SU-DHL-6 (cell line): Measurements from ENCODE around the gene UNC13B.

Source experiments
- H2AFZ ChIP-seq: fragments of 200-600 bp; sonication (generic); 2 replicates; pipeline ENCODE4 v1.6.1; 2014; ENCODE audit warnings: low read depth, mild to moderate bottlenecking, moderate library complexity, mixed read lengths, antibody characterized with exemption, low read length; ENCODE audit not compliant: severe bottlenecking
- H3F3A ChIP-seq: fragments of 200-600 bp; shearing (Covaris generic); 2 replicates; pipeline ENCODE4 v1.6.0; 2016; ENCODE audit warnings: antibody characterized with exemption, mild to moderate bottlenecking; ENCODE audit not compliant: insufficient read depth
- H3K27ac ChIP-seq: fragments of 200-600 bp; sonication (generic); 2 replicates; pipeline ENCODE4 v1.5.1; 2016; ENCODE audit warnings: low read depth, mild to moderate bottlenecking, low read length, moderate library complexity, mixed read lengths
- H3K27me3 ChIP-seq: fragments of 200-600 bp; sonication (generic), shearing (Covaris generic); 2 replicates; pipeline ENCODE4 v1.6.0; 2014; ENCODE audit warnings: mild to moderate bottlenecking, low read length
- H3K36me3 ChIP-seq: fragments of 200-600 bp; sonication (generic); 2 replicates; pipeline ENCODE4 v1.6.1; 2014; ENCODE audit warnings: mild to moderate bottlenecking, low read length, mixed read lengths
- H3K4me2 ChIP-seq: fragments of 300-600, 200-600 bp; shearing (Covaris generic), sonication (generic); 2 replicates; pipeline ENCODE4 v1.6.0; 2014; ENCODE audit warnings: low read length, low read depth, mild to moderate bottlenecking; ENCODE audit not compliant: poor library complexity, severe bottlenecking
- H3K4me3 ChIP-seq: fragments of 200-600 bp; sonication (generic); 2 replicates; pipeline ENCODE4 v1.5.1; 2014; ENCODE audit warnings: antibody characterized with exemption, low read length, mild to moderate bottlenecking, mixed read lengths; ENCODE audit not compliant: insufficient read depth, poor library complexity, severe bottlenecking
- H3K79me2 ChIP-seq: fragments of 200-600 bp; sonication (generic); 2 replicates; pipeline ENCODE4 v1.6.1; 2014; ENCODE audit warnings: mild to moderate bottlenecking, low read length, moderate library complexity; ENCODE audit not compliant: insufficient read depth
- H3K9ac ChIP-seq: fragments of 200-600 bp; sonication (generic); 2 replicates; pipeline ENCODE4 v1.7.0; 2014; ENCODE audit warnings: mild to moderate bottlenecking, low read length
- H3K9me2 ChIP-seq: fragments of 200-600 bp; sonication (generic); replicated peaks from 2 replicates; pipeline ENCODE4 v1.6.1; 2014; ENCODE audit warnings: low read length; ENCODE audit not compliant: insufficient read depth
- H3K9me3 ChIP-seq: fragments of 200-600 bp; sonication (generic); 2 replicates; pipeline ENCODE4 v1.6.1; 2014; ENCODE audit warnings: low read length, mixed read lengths; ENCODE audit not compliant: insufficient read depth
- H4K20me1 ChIP-seq: fragments of 200-600 bp; sonication (generic); 2 replicates; pipeline ENCODE4 v1.6.1; 2014; ENCODE audit warnings: low read depth, mild to moderate bottlenecking, antibody characterized with exemption, low read length, moderate library complexity, mixed read lengths
- EZH2phosphoT487 ChIP-seq: fragments of 200-600 bp; sonication (generic), shearing (Covaris generic); conservative IDR thresholded peaks from 2 replicates; pipeline ENCODE4 v1.6.1; 2018; ENCODE audit warnings: mild to moderate bottlenecking, antibody characterized with exemption, low read length, moderate library complexity, mixed read lengths
- TF ChIP-seq, protein P1 (sequence below): fragments of 200-600 bp; sonication (generic); IDR thresholded peaks from one replicate; pipeline ENCODE4 v1.5.1; 2017; ENCODE audit warnings: antibody characterized with exemption, mild to moderate bottlenecking, low read length, moderate library complexity; ENCODE audit not compliant: insufficient read depth, poor library complexity, severe bottlenecking

The UNC13B gene

DNA sequence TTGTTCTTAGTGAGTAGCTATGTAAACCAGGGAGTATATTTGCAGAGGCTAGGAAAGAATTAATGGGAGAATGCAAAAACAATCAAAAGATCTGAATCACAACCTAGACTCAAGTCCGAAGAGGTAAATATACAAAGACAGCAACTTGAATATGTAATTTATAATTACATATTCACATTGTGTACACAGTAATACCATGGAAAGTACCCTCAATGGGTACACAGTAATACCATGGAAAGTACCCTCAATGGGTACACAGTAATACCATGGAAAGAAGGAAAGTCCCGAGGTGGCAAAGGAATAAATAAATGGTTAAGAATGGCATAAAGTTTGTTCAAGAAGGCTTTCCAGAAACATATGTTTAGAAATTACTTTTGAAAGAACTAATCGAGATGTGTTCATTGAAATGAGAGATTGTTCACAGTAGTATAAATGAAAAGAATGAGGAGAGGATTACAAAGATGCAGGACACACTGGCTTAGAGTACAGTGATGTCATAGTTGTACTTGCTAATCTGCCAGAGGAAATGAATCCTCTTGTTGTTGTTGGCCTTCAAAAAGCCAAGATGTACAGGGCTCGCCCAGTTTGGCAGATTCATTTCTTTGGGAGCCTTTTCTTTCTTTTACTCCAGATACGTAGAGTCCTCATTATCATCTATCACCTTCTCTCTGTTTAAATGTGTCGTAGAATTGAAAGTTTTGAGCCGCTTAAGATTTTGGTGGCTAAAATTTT lies 116.0 kb downstream of the UNC13B start:
- H3K4me2 ChIP-seq, result no peak overlapping the region
- H3K9me2 ChIP-seq, result no peaks in the 10 kb centered on the region
- H3F3A ChIP-seq, result no peaks in the 10 kb centered on the region
- no peaks in the 10 kb centered on the region for H3K79me2 ChIP-seq
- H3K4me3 ChIP-seq, result no peak overlapping the region
- no peaks in the 10 kb centered on the region for H3K9me3 ChIP-seq
- H3K9ac ChIP-seq, result no peak overlapping the region
- H3K27ac ChIP-seq, result no peak overlapping the region
- H2AFZ ChIP-seq, result no peak overlapping the region
- no peaks in the 10 kb centered on the region for H4K20me1 ChIP-seq
- TF ChIP-seq EZH2phosphoT487, result no peak
- TF ChIP-seq, protein P1, sequence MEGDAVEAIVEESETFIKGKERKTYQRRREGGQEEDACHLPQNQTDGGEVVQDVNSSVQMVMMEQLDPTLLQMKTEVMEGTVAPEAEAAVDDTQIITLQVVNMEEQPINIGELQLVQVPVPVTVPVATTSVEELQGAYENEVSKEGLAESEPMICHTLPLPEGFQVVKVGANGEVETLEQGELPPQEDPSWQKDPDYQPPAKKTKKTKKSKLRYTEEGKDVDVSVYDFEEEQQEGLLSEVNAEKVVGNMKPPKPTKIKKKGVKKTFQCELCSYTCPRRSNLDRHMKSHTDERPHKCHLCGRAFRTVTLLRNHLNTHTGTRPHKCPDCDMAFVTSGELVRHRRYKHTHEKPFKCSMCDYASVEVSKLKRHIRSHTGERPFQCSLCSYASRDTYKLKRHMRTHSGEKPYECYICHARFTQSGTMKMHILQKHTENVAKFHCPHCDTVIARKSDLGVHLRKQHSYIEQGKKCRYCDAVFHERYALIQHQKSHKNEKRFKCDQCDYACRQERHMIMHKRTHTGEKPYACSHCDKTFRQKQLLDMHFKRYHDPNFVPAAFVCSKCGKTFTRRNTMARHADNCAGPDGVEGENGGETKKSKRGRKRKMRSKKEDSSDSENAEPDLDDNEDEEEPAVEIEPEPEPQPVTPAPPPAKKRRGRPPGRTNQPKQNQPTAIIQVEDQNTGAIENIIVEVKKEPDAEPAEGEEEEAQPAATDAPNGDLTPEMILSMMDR, result no peak
- H3K36me3 ChIP-seq, result no peaks in the 10 kb centered on the region
- H3K27me3 ChIP-seq, result no peaks in the 10 kb centered on the region

DNA sequence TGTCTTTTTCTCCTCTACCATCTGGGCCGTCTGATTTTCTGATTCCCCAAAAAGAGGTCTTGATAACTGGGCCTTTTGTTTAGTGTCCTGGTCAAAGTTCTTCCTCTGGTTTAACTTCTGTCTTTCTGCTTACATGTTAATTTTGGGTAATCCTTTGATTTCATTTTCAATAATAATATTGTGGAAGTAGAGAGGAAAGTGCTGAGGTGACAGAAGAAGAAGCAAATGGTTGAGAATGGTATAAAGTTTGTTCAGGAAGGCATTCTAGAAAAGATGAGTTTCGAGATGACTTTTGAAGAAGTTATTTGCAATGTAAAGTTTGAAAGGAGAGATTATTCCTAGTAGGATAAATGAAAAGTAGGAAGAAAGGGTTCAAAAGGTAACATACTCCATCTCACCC lies 118.1 kb downstream of the UNC13B start:
- H3K27me3 ChIP-seq, result no peaks in the 10 kb centered on the region
- no peak overlapping the region for H2AFZ ChIP-seq
- H3K9me3 ChIP-seq, result no peaks in the 10 kb centered on the region

DNA sequence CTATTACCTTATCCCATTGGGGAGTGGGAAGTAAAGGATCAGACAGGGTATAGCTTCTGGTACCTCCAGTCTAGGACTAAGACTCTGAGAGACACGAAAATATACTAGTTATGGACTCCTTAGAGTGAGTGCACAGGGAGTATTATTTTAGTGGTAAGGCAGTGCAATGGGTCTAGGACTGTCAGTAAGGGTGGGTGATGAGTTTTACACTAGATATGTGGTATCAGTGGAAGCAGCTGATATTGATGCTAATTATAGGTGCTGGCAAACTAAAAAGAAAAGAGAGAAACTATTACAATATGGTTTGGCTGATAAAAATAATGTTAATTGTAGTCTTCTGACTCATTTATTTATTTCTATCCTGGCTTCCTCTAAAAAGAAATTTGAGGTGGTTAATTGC lies 118.6 kb downstream of the UNC13B start:
- Histone ChIP-seq H4K20me1 (no peaks in the 10 kb centered on the region), H3K4me3 (no peak overlapping the region), H3K9me3 (no peaks in the 10 kb centered on the region), H3K9me2 (no peaks in the 10 kb centered on the region), H3K27me3 (no peaks in the 10 kb centered on the region), H3K4me2 (no peak overlapping the region), H3K36me3 (no peaks in the 10 kb centered on the region), H3K9ac (no peak overlapping the region), H3K79me2 (no peaks in the 10 kb centered on the region), H3F3A (no peaks in the 10 kb centered on the region), H2AFZ (no peak overlapping the region), H3K27ac (no peak overlapping the region)
- TF ChIP-seq, protein P1, result no peak
- TF ChIP-seq EZH2phosphoT487, result no peak

More for the DNA sequence above, 118.1 kb downstream of the UNC13B start:
- Histone ChIP-seq H3K4me3 (no peak overlapping the region), H3K36me3 (no peaks in the 10 kb centered on the region), H3K27ac (no peak overlapping the region), H4K20me1 (no peaks in the 10 kb centered on the region), H3F3A (no peaks in the 10 kb centered on the region), H3K79me2 (no peaks in the 10 kb centered on the region), H3K9me2 (no peaks in the 10 kb centered on the region), H3K4me2 (no peak overlapping the region), H3K9ac (no peak overlapping the region)
- TF ChIP-seq, protein P1, result no peak
- no peak for TF ChIP-seq EZH2phosphoT487
